GM10248 (cell line): ENCODE results near the gene S100A14.
A peak's percentile ranks its signal among the peaks of the same experiment; 100 is the strongest.

Experiments used
- CTCF ChIA-PET: fragments of 300-600 bp; sonication (Branson Sonifier 250); formaldehyde crosslinking; extraction: SDS; loops from one replicate; lab custom pipeline; 2021; ENCODE audit warnings: antibody characterized with exemption; lab: Yijun Ruan, JAX
- POLR2A ChIA-PET: fragments of 350-650 bp; sonication (Branson Sonifier 250); formaldehyde crosslinking; extraction: SDS; loops from one replicate; lab custom pipeline; 2020; ENCODE audit warnings: antibody characterized with exemption; lab: Yijun Ruan, JAX
- DNase-seq: peaks from one replicate; pipeline ENCODE4 v3.0.0; 2012; ENCODE audit errors: extremely low spot score
- TF ChIP-seq, protein P1 (sequence below): IDR thresholded peaks from 2 replicates; pipeline ENCODE4 v1.5.1; 2012; ENCODE audit warnings: mild to moderate bottlenecking, low read depth; ENCODE audit errors: extremely low read depth, missing control alignments, control extremely low read depth

S100A14 gene

DNA sequence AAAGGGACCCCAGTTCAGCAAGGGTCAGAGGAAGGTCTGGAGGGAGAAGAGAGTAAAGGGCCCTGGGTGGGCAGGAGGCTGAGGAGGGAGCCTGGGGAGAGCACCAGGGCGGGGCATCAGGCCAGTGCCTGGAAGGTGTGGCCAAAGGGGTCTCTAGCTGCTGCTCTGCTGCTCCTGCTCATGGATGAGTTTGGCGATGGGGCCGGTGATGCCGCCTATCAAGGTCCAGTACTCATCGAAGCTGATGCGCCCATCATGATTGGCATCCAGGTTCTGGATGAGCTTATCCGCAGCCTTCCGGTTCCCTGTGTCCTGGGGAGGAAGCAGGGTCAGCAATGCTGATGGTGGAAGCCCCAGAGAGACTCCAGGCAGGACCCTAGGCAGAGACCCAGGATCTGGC lies 8.7 kb downstream of the S100A14 start:
- DNase-seq: peak; percentile 8
- CTCF ChIA-PET: interaction anchor here (1.1 to 4.4 kb wide), 5 partner anchors 11 to 255 kb away, joined by 3 to 22 read pairs (median 7); partner anchors contain the start of gene S100A13
- POLR2A ChIA-PET: no interaction called here
- TF ChIP-seq, protein P1, sequence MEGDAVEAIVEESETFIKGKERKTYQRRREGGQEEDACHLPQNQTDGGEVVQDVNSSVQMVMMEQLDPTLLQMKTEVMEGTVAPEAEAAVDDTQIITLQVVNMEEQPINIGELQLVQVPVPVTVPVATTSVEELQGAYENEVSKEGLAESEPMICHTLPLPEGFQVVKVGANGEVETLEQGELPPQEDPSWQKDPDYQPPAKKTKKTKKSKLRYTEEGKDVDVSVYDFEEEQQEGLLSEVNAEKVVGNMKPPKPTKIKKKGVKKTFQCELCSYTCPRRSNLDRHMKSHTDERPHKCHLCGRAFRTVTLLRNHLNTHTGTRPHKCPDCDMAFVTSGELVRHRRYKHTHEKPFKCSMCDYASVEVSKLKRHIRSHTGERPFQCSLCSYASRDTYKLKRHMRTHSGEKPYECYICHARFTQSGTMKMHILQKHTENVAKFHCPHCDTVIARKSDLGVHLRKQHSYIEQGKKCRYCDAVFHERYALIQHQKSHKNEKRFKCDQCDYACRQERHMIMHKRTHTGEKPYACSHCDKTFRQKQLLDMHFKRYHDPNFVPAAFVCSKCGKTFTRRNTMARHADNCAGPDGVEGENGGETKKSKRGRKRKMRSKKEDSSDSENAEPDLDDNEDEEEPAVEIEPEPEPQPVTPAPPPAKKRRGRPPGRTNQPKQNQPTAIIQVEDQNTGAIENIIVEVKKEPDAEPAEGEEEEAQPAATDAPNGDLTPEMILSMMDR: no peak

DNA sequence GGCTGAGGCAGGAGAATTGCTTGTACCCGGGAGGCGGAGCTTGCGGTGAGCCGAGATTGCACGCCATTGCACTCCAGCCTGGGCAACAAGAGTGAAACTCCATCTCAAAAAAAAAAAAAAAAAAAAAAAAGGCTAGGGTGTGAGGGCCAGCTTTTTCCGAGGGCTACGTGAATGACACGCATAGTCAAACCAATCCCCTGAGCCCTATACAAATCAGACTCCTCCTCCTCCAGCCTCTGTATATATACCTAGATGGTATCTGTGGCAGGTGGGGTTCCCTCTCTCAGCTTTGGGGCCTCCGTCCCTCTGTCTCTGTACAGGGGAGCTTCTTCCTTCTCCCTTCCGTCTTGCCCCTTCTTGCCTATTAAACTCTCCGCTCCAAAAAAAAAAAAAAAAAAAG lies 9.9 kb downstream of the S100A14 start:
- CTCF ChIA-PET: interaction anchor here (2.4 to 4.4 kb wide), 2 partner anchors 12 to 21 kb away, joined by 7 to 22 read pairs; partner anchors contain the start of gene S100A13
- DNase-seq: no peak
- TF ChIP-seq, protein P1: no peak
- POLR2A ChIA-PET: interaction anchor here (0.6 kb wide), 1 partner anchor 365 kb away, joined by 5 read pairs; no protein-coding TSS in a partner anchor

- no peak for DNase-seq
- TF ChIP-seq, protein P1: no peak
- ChIA-PET POLR2A (no interaction called here), CTCF (interaction anchor here (1.4 to 2.4 kb wide), 2 partner anchors 15 to 16 kb away, joined by 5 to 6 read pairs; no protein-coding TSS in a partner anchor)
These were observed 13.4 kb downstream of the S100A14 start for GRCh38 chr1:153602749-153603148.

DNA sequence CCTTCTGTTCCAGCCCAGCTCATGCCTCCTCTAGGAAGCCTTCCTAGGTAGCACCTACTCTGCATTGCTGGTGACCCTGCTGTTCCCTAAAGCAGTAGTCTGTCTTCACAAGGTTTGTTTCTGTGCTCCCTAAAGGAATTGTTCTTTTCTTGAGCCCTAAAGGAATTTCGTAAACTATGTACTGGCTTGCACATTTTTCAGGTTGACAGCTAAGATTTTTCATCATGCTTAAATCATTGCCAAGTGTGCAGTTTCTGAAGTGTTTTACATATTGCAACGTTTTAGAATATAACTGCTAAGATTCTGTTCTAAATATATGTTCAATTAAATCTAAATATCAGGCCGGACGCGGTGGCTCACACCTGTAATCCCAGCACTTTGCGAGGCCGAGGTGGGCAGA lies 16.3 kb downstream of the S100A14 start:
- TF ChIP-seq, protein P1: no peak
- no peak for DNase-seq
- CTCF ChIA-PET: interaction anchor here (1.0 to 4.0 kb wide), 6 partner anchors 15 to 67 kb away, joined by 3 to 21 read pairs (median 9); partner anchors contain the start of genes S100A13 and S100A14
- POLR2A ChIA-PET: no interaction called here

GRCh38 chr1:153598309-153599172 lies 17.6 kb downstream of the S100A14 start:
- POLR2A ChIA-PET: interaction anchor here (0.9 to 1.1 kb wide), 2 partner anchors 14 to 35 kb away, joined by 3 to 5 read pairs; partner anchors contain the start of gene CHTOP
- peak; percentile 88 for DNase-seq
- TF ChIP-seq, protein P1: no peak
- CTCF ChIA-PET: interaction anchor here (1.2 to 4.0 kb wide), 6 partner anchors 16 to 30 kb away, joined by 3 to 21 read pairs (median 9); partner anchors contain the start of genes S100A13 and S100A14

GRCh38 chr1:153597206-153597605 lies 18.9 kb downstream of the S100A14 start:
- DNase-seq: no peak
- ChIA-PET CTCF (interaction anchor here (3.2 to 4.0 kb wide), 2 partner anchors 20 to 25 kb away, joined by 13 to 21 read pairs; partner anchors contain the start of gene S100A14), POLR2A (no interaction called here)
- TF ChIP-seq, protein P1: no peak
